IPS DF 4.7 (cell line): ENCODE data around the gene RNF138.
"Not testable (repeated sequence)": the region's sequence is repeated elsewhere in the genome, so short reads cannot be mapped to it uniquely, and the experiment has no call there.

Source experiments
- DNase-seq: peaks from one replicate; pipeline ENCODE4 v3.0.0-alpha.2; 2013; ENCODE audit warnings: low spot score; ENCODE audit errors: extremely low read depth

Gene RNF138

DNA sequence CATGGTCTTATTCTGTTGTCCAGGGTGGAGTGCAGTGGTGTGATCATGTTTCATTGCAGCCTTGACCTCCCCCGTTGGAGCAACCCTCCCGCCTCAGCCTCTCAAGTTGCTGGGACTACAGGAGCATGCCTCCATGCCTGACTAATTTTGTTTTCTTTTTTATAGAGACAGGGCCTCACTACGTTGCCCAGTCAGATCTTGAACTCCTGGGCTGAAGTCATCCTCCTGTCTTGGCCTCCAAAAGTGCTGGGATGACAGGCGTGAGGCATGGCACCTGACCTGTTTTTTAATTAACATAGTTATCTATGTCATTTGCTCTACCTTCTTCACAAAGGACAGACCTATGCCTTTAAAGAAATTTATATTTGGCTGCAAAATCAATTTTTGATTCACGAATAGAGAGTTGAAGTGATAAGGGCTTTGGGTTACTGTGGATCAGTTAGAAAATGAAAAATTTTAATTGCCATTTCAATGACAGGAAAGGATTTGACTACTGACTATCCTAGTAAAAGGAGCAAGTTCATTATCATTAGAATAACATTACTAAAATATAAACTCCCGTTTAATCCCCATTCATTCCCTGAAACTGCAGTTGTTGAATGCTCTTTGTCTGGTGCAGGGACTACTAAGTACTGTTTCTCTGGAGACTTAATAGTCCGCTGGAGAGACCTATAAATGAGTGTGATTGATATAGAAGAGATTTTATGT, 3.7 kb downstream of the RNF138 start:
- DNase-seq: no peak

GRCh38 chr18:32095900-32096229, 4.2 kb downstream of the RNF138 start:
- no peak for DNase-seq

DNA sequence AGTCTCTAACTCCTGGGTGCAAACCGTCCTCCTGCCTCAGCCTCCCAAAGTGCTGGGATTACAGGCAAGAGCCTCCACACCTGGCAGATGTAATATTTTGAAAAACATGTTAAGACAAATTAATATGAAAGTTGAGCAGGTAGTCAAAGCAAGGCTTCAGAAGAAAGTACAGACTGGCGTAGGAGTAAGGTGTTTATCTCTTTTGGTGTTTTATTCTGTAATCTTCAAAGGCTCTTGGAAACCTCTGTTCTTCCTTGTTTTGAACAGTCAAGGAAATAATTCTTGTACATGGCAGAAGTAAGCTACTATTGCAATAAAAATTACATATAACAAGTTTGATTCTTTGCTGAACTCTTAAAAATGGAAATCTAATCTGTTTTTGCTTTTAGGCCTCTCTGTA, 5.3 kb downstream of the RNF138 start:
- DNase-seq: no peak

- no peak for DNase-seq
Observed at GRCh38 chr18:32104516-32104915, 12.8 kb downstream of the RNF138 start.

DNA sequence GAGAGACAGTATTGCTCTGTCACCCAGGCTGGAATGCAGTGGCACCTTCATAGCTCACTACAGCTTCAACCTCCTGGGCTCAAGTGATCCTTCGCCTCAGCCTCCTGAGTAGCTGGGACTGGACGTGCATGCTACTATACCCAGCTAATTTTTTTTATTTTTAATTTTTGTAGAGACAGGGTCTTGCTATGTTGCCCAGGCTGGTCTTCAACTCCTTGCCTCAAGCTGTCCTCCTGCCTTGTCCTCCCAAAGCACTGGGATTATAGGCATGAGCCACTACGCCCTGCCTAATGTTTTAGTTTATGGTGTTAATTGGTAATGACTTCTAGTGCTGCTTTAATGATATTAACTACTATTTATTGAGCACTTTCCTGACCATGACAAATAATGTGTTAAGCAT, 18.3 kb downstream of the RNF138 start:
- no peak for DNase-seq

DNA sequence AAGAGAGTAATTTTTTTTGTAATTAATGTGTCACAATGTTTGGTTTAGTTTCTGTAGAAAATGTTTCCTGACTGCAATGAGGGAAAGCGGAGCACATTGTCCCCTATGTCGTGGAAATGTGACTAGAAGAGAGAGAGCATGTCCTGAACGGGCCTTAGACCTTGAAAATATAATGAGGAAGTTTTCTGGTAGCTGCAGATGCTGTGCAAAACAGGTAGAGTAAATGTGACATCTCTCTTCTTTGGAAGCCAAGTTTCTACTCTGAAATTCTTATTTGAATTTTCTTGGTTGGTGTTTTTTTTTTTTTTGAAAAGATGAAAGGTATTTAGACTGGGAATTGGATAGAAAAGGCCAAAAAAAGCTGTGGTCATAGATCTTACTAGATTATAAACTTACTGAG, 20.0 kb downstream of the RNF138 start:
- no peak for DNase-seq

GRCh38 chr18:32112826-32113225, 21.2 kb downstream of the RNF138 start:
- no peak for DNase-seq

DNA sequence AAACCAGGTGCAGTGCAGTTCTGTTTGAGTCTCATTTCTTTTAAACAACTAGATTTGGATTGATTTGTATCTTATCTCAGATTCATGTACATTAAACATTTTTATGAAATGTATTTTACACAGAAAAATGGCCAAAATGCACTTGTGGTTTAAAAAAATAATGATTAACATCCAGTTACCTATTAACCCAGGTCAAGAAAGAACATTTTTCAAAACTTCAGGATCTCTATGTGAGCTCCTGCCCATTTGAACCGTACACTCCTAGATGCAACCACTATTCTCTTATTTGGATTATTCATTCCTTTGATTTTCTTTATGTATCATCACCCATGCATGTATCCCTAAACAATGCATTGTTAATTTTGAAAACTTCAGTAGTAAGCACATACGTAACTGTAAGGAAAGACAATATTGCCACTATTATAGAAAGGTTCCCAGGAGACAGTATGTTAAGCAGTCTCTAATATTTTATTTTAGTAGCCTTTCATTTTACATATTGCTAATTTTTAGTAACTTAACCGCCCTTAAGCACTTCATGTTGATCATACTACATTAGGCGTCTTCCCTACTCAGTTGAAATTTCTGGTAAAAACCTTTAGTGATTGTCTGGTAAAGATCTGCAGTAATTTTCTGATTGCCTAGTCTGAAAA, 22.7 kb downstream of the RNF138 start:
- no peak for DNase-seq

DNA sequence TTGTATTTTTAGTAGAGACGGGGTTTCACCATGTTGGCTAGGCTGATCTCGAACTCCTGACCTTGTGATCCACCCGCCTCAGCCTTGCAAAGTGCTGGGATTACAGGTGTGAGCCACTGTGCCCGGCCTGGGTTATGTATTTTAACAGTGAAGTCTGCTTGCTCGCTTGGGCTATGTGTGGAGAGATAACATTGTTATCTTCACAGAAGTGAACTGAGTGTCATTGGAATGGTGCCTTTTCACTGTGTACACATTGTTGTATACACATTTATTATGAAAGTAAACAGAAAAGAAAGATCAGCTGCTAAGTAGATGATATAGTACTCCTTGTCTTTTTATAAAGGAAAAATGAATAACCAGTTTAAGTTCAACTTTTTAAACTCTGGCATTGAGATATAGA, 30.4 kb downstream of the RNF138 start:
- DNase-seq: no peak

- no peak for DNase-seq
Observed at GRCh38 chr18:32126538-32126937, 34.9 kb downstream of the RNF138 start.

- no peak for DNase-seq
Observed at GRCh38 chr18:32135625-32136024, 44.0 kb downstream of the RNF138 start.

GRCh38 chr18:32138332-32138982, 46.8 kb downstream of the RNF138 start:
- DNase-seq: no peak

GRCh38 chr18:32139835-32140283, 48.2 kb downstream of the RNF138 start:
- no peak for DNase-seq

DNA sequence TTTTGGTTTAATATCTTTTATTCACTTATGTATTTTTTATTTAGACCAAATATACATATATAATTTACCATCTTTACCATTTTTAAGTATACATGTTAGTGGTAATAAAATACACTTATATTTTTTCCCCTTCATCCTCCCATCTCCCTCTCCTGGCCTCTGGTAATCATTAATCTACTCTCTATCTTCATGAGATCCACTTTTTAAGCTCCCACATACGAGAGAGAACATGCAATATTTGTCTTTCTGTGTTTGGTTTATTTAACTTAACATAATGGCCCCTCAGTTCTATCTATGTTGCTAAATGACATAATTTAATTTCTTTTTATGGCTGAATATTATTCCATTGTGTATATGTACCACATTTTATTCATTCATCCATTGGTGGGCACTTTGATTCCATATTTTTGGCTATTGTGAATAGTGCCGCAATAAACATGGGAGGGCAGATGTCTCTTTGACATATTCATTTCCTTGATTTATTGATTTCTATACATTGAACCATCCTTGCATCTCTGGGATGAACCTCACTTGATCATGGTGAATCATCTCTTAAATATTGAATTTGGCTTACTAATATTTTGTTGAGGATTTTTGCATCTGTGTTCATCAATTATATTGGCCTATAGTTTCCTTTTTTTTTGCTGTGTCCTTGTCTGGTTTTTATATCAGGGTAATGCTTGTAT, 56.7 kb downstream of the RNF138 start:
- no peak for DNase-seq

DNA sequence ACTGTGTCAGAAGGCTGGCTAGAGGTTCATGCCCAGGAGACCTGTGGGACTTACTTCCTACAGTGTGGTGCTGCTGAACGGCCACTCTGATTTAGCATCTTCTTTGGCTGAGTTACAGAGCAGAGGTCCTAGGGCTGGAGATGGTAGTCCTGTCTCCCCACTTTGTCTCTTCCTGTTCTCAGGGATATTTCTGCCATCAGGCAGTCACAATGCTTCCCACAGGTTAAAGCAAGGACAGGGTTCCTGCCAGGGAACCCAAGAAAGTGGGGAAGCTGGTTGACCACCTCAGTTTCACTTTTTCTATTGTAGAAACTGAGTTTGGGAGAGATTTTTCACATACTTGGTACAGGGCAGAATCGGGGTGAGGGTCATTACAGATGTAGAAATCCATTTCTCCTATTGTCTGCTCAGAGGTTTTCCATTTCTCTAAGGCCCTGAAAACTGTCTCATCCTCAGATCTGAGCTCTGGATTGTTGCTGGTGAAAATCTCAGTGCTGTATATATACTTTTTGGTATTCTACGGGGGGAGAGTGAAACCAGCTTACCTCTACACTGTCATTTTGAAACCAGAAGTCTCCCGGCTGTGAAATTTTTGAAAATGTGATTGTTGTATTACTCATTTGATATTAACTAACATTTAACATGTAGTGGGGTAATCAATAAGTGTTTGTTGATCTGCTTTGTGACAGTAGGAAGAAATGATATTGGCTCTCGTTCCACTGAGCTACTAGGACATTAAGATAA, 61.2 kb downstream of the RNF138 start:
- no peak for DNase-seq

DNA sequence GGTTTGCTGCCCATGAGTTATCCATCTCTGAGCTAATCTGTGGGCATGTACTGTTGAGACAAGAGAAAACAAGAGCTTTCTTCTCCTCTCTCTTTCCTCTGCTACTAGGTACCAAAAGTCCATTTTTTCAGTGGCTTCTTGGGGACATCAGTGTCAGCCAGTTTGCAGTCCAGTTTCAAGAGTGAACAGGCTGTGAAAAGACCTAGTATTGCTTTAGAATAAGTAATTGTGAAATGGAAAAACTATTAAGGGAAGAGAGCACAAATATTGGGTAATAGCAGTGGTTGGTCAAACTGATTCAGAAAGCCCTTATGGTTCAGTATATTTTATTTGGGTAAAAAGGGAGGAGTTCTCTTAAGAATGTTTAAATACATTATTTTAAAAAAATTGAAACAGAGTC, 65.2 kb downstream of the RNF138 start:
- no peak for DNase-seq

GRCh38 chr18:32157580-32157979, 65.9 kb downstream of the RNF138 start:
- no peak for DNase-seq

DNA sequence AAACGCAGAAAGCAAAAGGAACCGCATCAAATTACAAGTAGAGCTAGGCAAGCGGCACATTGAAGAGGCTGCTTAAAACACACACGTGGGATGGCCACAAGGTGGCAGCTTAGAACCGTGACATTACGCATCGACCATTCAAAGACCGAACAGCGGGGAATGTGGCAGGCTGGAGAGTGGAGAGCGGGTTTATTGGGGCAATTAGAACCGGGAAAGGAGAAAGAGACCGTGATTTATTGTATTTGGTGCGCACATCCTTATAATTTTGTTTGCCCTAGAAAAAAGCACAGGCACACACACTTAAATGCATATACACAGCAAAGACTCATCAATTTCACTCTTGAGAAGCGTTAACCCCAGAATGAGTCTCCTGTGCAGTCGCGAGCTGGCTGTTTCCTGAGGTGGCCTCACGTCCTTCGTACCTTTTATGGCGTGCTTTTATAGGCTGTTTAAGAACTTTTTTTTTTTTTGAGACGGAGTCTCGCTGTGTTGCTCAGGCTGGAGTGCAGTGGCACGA, 66.5 kb downstream of the RNF138 start:
- DNase-seq: peak; percentile 85

GRCh38 chr18:32158631-32159030, 67.0 kb downstream of the RNF138 start:
- DNase-seq: not testable (repeated sequence)

- DNase-seq: no peak
Observed at GRCh38 chr18:32160547-32160946, 68.9 kb downstream of the RNF138 start.
